ENCODE results near the gene RNASEH2B. TPM values are rescaled to one million over a fixed set of nuclear protein-coding genes. Genes with fewer than 3 reads are reported as not detected.

The RNASEH2B gene
- polyA plus RNA-seq, 3 donors, result 30.9 to 71.5 (median 65.9) TPM

DNA sequence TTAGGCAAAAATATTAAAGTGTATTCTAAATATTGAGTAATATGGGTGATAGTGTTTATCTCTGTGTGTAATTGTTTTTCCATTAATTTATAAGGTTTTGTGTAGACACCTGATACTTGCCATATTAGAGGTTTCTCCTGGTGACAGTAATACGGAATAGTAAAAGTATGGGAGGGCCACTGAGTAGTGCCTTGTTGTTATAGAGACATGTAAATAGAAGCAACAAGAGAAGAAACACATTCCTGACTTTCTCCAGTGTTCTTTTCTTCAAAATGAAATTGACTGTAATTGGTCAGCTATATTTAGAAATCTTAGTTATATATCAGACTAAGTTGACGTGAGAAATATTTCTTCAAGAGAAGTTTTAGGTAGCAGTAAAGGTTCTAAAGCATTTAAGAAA is 18.5 kb downstream of the RNASEH2B start:
- Histone ChIP-seq H3K4me2 (replicated peaks; ENCODE audit: extremely low read depth, low read length, poor library complexity, severe bottlenecking) (peak overlapping the region; percentile 14), H3K4me3 (replicated peaks in 1 of 3; ENCODE audit: low read depth in 2 of 3, low read length in 3 of 3) (no peak overlapping the region), H3K27ac (ENCODE audit: low read depth in 1 of 2, low read length in 2 of 2) (peak overlapping the region in 1 of 2 donors; percentile 35), H3K79me2 (ENCODE audit: insufficient read depth, low read length) (peaks cover 93% of the 10 kb centered on the region), H3K36me3 (replicated peaks in 1 of 2; ENCODE audit: control insufficient read depth in 1 of 2, insufficient read depth in 2 of 2, low read length in 2 of 2) (peaks cover 14 to 46% of the 10 kb centered on the region in 2 donors), H3K4me1 (ENCODE audit: control insufficient read depth in 1 of 2, insufficient read depth in 2 of 2, low read length in 2 of 2) (peaks cover 9 to 18% of the 10 kb centered on the region in 2 donors), H3K27me3 (ENCODE audit: control insufficient read depth in 2 of 2, insufficient read depth in 2 of 2, low read length in 2 of 2) (no peaks in the 10 kb centered on the region), H3K9me3 (replicated peaks in 1 of 2; ENCODE audit: control insufficient read depth in 1 of 2, insufficient read depth in 1 of 2, low read length in 2 of 2) (peaks cover 9 to 19% of the 10 kb centered on the region in 2 donors), H2AFZ (ENCODE audit: insufficient read depth, low read depth, low read length, poor library complexity, severe bottlenecking) (no peak overlapping the region), H4K20me1 (ENCODE audit: insufficient read depth, low read length) (no peaks in the 10 kb centered on the region), H3K9ac (ENCODE audit: insufficient read depth, low read length, poor library complexity, severe bottlenecking) (no peak overlapping the region)
- H3K36me3 Mint-ChIP-seq, result peaks cover 48 to 50% of the 10 kb centered on the region in 2 donors
- intact Hi-C loops (cut with micrococcal nuclease), result no loop called here
- WGBS (ENCODE audit: insufficient coverage), result no CpG with 5 or more reads among the region's 2 CpGs
- peaks cover 23% of the 10 kb centered on the region for H3K4me1 Mint-ChIP-seq
- no peak overlapping the region for H3K4me3 Mint-ChIP-seq
- no peak for DNase-seq
- TF ChIP-seq, protein P1, sequence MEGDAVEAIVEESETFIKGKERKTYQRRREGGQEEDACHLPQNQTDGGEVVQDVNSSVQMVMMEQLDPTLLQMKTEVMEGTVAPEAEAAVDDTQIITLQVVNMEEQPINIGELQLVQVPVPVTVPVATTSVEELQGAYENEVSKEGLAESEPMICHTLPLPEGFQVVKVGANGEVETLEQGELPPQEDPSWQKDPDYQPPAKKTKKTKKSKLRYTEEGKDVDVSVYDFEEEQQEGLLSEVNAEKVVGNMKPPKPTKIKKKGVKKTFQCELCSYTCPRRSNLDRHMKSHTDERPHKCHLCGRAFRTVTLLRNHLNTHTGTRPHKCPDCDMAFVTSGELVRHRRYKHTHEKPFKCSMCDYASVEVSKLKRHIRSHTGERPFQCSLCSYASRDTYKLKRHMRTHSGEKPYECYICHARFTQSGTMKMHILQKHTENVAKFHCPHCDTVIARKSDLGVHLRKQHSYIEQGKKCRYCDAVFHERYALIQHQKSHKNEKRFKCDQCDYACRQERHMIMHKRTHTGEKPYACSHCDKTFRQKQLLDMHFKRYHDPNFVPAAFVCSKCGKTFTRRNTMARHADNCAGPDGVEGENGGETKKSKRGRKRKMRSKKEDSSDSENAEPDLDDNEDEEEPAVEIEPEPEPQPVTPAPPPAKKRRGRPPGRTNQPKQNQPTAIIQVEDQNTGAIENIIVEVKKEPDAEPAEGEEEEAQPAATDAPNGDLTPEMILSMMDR (IDR thresholded peaks at IDR 0.05), result no peak
- no peaks in the 10 kb centered on the region for H3K27me3 Mint-ChIP-seq (ENCODE audit: low read depth in 3 of 3)
- peaks cover 11 to 25% (median 23%) of the 10 kb centered on the region in 7 donors for H3K9me3 Mint-ChIP-seq
- no peak overlapping the region for H3K27ac Mint-ChIP-seq

DNA sequence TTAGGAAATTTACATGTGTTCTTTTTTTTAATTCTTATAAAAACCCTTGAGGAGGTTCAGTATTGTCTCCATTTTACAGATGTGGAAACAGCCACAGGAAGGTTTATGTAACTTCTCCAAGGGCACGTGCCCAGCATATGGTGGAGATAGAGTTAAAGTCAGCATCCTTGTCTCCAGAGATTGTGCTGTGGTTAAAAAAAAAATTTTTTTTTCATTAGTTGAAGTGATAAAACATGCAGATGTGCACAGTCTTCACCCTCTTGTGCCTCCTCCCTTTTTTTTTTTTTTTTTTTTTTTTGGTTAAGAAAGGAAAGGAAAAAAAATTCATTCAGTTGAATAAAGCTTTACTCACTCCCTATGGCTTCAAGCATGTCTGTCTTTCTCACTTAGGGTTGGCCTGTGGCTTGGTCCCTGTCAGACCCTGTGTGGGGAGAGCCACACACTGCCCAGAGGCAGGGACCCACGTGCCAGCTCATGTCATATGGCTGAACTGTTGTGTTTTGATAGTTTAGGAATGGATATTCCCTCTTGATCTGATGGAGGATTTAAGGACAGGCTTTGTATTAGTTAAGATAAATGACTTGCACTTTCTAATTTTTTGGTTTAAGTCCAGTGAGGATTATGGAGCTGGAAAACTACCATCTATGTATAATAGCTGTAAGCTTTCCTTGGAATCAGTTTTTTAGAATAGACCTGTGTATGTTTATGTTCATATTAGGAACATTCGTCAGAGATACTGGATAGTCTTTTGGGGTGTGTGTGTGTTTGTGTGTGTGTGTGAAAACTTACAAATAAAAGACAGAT is 19.3 kb downstream of the RNASEH2B start:
- Mint-ChIP-seq H3K36me3 (peaks cover 46 to 47% of the 10 kb centered on the region in 2 donors), H3K4me1 (peaks cover 25% of the 10 kb centered on the region)

More for the DNA sequence above, 19.3 kb downstream of the RNASEH2B start:
- H3K36me3 ChIP-seq (replicated peaks in 1 of 2; ENCODE audit: control insufficient read depth in 1 of 2, insufficient read depth in 2 of 2, low read length in 2 of 2), result peaks cover 15 to 41% of the 10 kb centered on the region in 2 donors
- no peak overlapping the region for H3K4me3 Mint-ChIP-seq
- peaks cover 9 to 11% of the 10 kb centered on the region in 2 donors for H3K9me3 ChIP-seq (replicated peaks in 1 of 2; ENCODE audit: control insufficient read depth in 1 of 2, insufficient read depth in 1 of 2, low read length in 2 of 2)
- no peaks in the 10 kb centered on the region for H4K20me1 ChIP-seq (ENCODE audit: insufficient read depth, low read length)
- peaks cover 6 to 17% (median 15%) of the 10 kb centered on the region in 7 donors for H3K9me3 Mint-ChIP-seq
- no peaks in the 10 kb centered on the region for H3K27me3 Mint-ChIP-seq (ENCODE audit: low read depth in 3 of 3)
- no peaks in the 10 kb centered on the region for H3K27me3 ChIP-seq (ENCODE audit: control insufficient read depth in 2 of 2, insufficient read depth in 2 of 2, low read length in 2 of 2)
- no peak for DNase-seq
- 67% methylated on average over 3 of the region's 3 CpGs for WGBS (ENCODE audit: insufficient coverage)
- peaks cover 9 to 19% of the 10 kb centered on the region in 2 donors for H3K4me1 ChIP-seq (ENCODE audit: control insufficient read depth in 1 of 2, insufficient read depth in 2 of 2, low read length in 2 of 2)
- H3K4me2 ChIP-seq (replicated peaks; ENCODE audit: extremely low read depth, low read length, poor library complexity, severe bottlenecking), result no peak overlapping the region
- peak overlapping the region in 2 of 7 donors; percentile 9 to 65 for H3K27ac Mint-ChIP-seq
- H3K4me3 ChIP-seq (replicated peaks in 1 of 3; ENCODE audit: low read depth in 2 of 3, low read length in 3 of 3), result no peak overlapping the region
- no peak overlapping the region for H3K9ac ChIP-seq (ENCODE audit: insufficient read depth, low read length, poor library complexity, severe bottlenecking)
- H3K27ac ChIP-seq (ENCODE audit: low read depth in 1 of 2, low read length in 2 of 2), result peak overlapping the region in 1 of 2 donors; percentile 3
- H3K79me2 ChIP-seq (ENCODE audit: insufficient read depth, low read length), result peaks cover 90% of the 10 kb centered on the region
- H2AFZ ChIP-seq (ENCODE audit: insufficient read depth, low read depth, low read length, poor library complexity, severe bottlenecking), result no peak overlapping the region
- TF ChIP-seq, protein P1 (IDR thresholded peaks at IDR 0.05), result no peak
- intact Hi-C loops (cut with micrococcal nuclease), result no loop called here

All from CD14-positive monocyte (primary cell).